ENCODE measurements around the gene AGMAT. TPM values are rescaled to one million over a fixed set of nuclear protein-coding genes. Genes with fewer than 3 reads are reported as not detected.

Gene AGMAT, protein sequence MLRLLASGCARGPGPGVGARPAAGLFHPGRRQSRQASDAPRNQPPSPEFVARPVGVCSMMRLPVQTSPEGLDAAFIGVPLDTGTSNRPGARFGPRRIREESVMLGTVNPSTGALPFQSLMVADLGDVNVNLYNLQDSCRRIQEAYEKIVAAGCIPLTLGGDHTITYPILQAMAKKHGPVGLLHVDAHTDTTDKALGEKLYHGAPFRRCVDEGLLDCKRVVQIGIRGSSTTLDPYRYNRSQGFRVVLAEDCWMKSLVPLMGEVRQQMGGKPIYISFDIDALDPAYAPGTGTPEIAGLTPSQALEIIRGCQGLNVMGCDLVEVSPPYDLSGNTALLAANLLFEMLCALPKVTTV
- polyA plus RNA-seq (2011; rRNA removed) (0.68 and 0.74 TPM in 2 replicates), polyA minus RNA-seq (2011; rRNA and poly(A)+ RNA removed) (0.64 and 0.74 TPM in 2 replicates)

GRCh38 chr1:15584489-15585363 lies at the start of gene AGMAT:
Gene AGMAT (minus strand): TSS chr1:15585051. CDS start chr1:15584967, 84 bp downstream.
- ChIA-PET CTCF (interaction anchor here (1.5 kb wide), 1 partner anchor 12 kb away, joined by 4 read pairs; no protein-coding TSS in a partner anchor), POLR2A (no interaction called here)
- peak within 1 kb of the TSS; percentile 47 for H3K4me3 ChIP-seq (ENCODE audit: low read depth, low read length)
- no peaks in the 10 kb centered on the region for H3K27me3 ChIP-seq (ENCODE audit: control insufficient read depth, insufficient read depth, low read length)
- TF ChIP-seq CTCF (IDR thresholded peaks at IDR 0.05; ENCODE audit: low read depth, low read length) = peak; percentile 43
- no peaks in the 10 kb centered on the region for H3K9me3 ChIP-seq (ENCODE audit: control insufficient read depth, insufficient read depth, low read length)
- H3K27ac ChIP-seq (ENCODE audit: low read depth, low read length) = no peak within 1 kb of the TSS
- no peak for DNase-seq (ENCODE audit: low read depth, low spot score)

- POLR2A ChIA-PET = no interaction called here
- CTCF ChIA-PET = interaction anchor here (0.6 kb wide), 1 partner anchor 55 kb away, joined by 3 read pairs; no protein-coding TSS in a partner anchor
Measured at GRCh38 chr1:15633756-15634420, 49.0 kb upstream of the AGMAT start.

GRCh38 chr1:15628003-15628402 lies 43.2 kb upstream of the AGMAT start:
- TF ChIP-seq CTCF (IDR thresholded peaks at IDR 0.05; ENCODE audit: low read depth, low read length) = no peak
- no peaks in the 10 kb centered on the region for H3K27me3 ChIP-seq (ENCODE audit: control insufficient read depth, insufficient read depth, low read length)
- DNase-seq (ENCODE audit: low read depth, low spot score) = no peak
- no peak overlapping the region for H3K27ac ChIP-seq (ENCODE audit: low read depth, low read length)
- H3K4me3 ChIP-seq (ENCODE audit: low read depth, low read length) = no peak overlapping the region
- ChIA-PET CTCF (interaction anchor here (0.5 kb wide), 1 partner anchor 36 kb away, joined by 3 read pairs; no protein-coding TSS in a partner anchor), POLR2A (interaction anchor here (0.6 to 0.8 kb wide), 2 partner anchors 10 to 143 kb away, joined by 4 to 5 read pairs; no protein-coding TSS in a partner anchor)
- no peaks in the 10 kb centered on the region for H3K9me3 ChIP-seq (ENCODE audit: control insufficient read depth, insufficient read depth, low read length)

More at GRCh38 chr1:15633756-15634420, 49.0 kb upstream of the AGMAT start:
- Histone ChIP-seq H3K4me3 (ENCODE audit: low read depth, low read length) (no peak overlapping the region), H3K27me3 (ENCODE audit: control insufficient read depth, insufficient read depth, low read length) (no peaks in the 10 kb centered on the region), H3K9me3 (ENCODE audit: control insufficient read depth, insufficient read depth, low read length) (no peaks in the 10 kb centered on the region), H3K27ac (ENCODE audit: low read depth, low read length) (no peak overlapping the region)
- no peak for DNase-seq (ENCODE audit: low read depth, low spot score)
- no peak for TF ChIP-seq CTCF (IDR thresholded peaks at IDR 0.05; ENCODE audit: low read depth, low read length)

- no peaks in the 10 kb centered on the region for H3K27me3 ChIP-seq (ENCODE audit: control insufficient read depth, insufficient read depth, low read length)
- DNase-seq (ENCODE audit: low read depth, low spot score) = no peak
- H3K27ac ChIP-seq (ENCODE audit: low read depth, low read length) = no peak overlapping the region
- H3K9me3 ChIP-seq (ENCODE audit: control insufficient read depth, insufficient read depth, low read length) = no peaks in the 10 kb centered on the region
- ChIA-PET CTCF (interaction anchor here (0.5 to 0.7 kb wide), 3 partner anchors 37 to 1397 kb away, joined by 3 to 4 read pairs (median 3); no protein-coding TSS in a partner anchor), POLR2A (interaction anchor here (0.6 to 0.8 kb wide), 2 partner anchors 9 to 144 kb away, joined by 4 to 5 read pairs; no protein-coding TSS in a partner anchor)
- H3K4me3 ChIP-seq (ENCODE audit: low read depth, low read length) = no peak overlapping the region
- TF ChIP-seq CTCF (IDR thresholded peaks at IDR 0.05; ENCODE audit: low read depth, low read length) = no peak
Measured at GRCh38 chr1:15627343-15627988, 42.6 kb upstream of the AGMAT start.
